HCT116 (cell line): ENCODE data around the gene BSPRY. TPM values are rescaled to one million over a fixed set of nuclear protein-coding genes. Genes with fewer than 3 reads are reported as not detected.

Experiments
- ATAC-seq: fragments of 200-7000 bp; cut with Tn5 transposase; 2 replicates; pipeline ENCODE4 v1.9.1; 2020; ENCODE audit warnings: mild to moderate bottlenecking, moderate library complexity
- BruUV-seq: library from RNA; stranded (reverse); fragments of 400-500 nt; replicated peaks from 2 replicates; lab custom pipeline; 2021; lab: Mats Ljungman, UMichigan
- CTCF ChIA-PET: fragments of 300-600 bp; sonication (Branson Sonifier 250); formaldehyde crosslinking; loops from one replicate; lab custom pipeline; 2021; ENCODE audit warnings: antibody characterized with exemption; lab: Charles Lee
- POLR2A ChIA-PET: fragments of 300-600, 350-600 bp; sonication (Branson Sonifier 250); formaldehyde crosslinking; loops from one replicate; lab custom pipeline; 2021; ENCODE audit warnings: antibody characterized with exemption; lab: Charles Lee
- RAD21 ChIA-PET, 2 experiments: fragments of 300-600 bp; sonication (Branson Sonifier 250); formaldehyde crosslinking; loops; one replicate each; lab custom pipeline; 2023; ENCODE audit warnings: low total read pairs in 2 of 2; ENCODE audit not compliant: uncharacterized antibody in 2 of 2, unreplicated experiment in 2 of 2, low non-redundant PET in 1 of 2; lab: Charles Lee
- DNase-seq: peaks from one replicate; pipeline ENCODE4 v3.0.0-alpha.2; 2010; ENCODE audit warnings: low read depth, low spot score
- H2AFZ ChIP-seq: fragments of 200-600 bp; shearing (Covaris generic), sonication (generic); 2 replicates; pipeline ENCODE4 v1.6.1; 2017; ENCODE audit warnings: low read depth, mixed run types, mixed read lengths, antibody characterized with exemption, low read length; ENCODE audit not compliant: poor library complexity, severe bottlenecking
- H3K27ac ChIP-seq: 2 replicates; pipeline ENCODE4 v1.5.1; 2012; ENCODE audit warnings: low read depth, low read length
- H3K27me3 ChIP-seq: fragments of 200-600 bp; sonication (generic); 2 replicates; pipeline ENCODE4 v1.6.1; 2016; ENCODE audit warnings: mixed run types, low read length, mixed read lengths; ENCODE audit not compliant: insufficient read depth
- H3K36me3 ChIP-seq, 2 experiments: fragments of 200-500 bp in 1 of 2; fragments of 200-600 bp in 1 of 2; sonication (Bioruptor generic) in 1 of 2; sonication (generic) in 1 of 2; 2 replicates each; pipeline versions ENCODE4 v1.5.1 to v1.6.1; 2014 to 2016; ENCODE audit warnings: low read length in 2 of 2, inconsistent platforms in 1 of 2, mixed read lengths in 1 of 2, mixed run types in 1 of 2; ENCODE audit not compliant: insufficient read depth in 2 of 2, control insufficient read depth in 1 of 2
- H3K4me1 ChIP-seq, 2 experiments: fragments of 200-600 bp in 1 of 2; sonication (generic) in 1 of 2; 2 replicates each; pipeline versions ENCODE4 v1.5.1 to v1.6.1; 2012 to 2017; ENCODE audit warnings: low read length in 2 of 2, inconsistent platforms in 1 of 2, mild to moderate bottlenecking in 1 of 2, mixed read lengths in 1 of 2, mixed run types in 1 of 2, moderate library complexity in 1 of 2; ENCODE audit not compliant: insufficient read depth in 2 of 2, control insufficient read depth in 1 of 2
- H3K4me2 ChIP-seq: fragments of 200-600 bp; sonication (generic); 2 replicates; pipeline ENCODE4 v1.6.1; 2017; ENCODE audit warnings: mixed run types, low read length, mixed read lengths
- H3K4me3 ChIP-seq, 2 experiments: fragments of 200-600 bp in 1 of 2; sonication (generic) in 1 of 2; replicated peaks in 1 of 2; 2 replicates each; pipeline ENCODE4 v1.5.1; 2011 to 2016; ENCODE audit warnings: low read length in 2 of 2, control low read depth in 1 of 2, low read depth in 1 of 2, mild to moderate bottlenecking in 1 of 2, mixed read lengths in 1 of 2, mixed run types in 1 of 2
- H3K79me2 ChIP-seq: fragments of 200-600 bp; sonication (generic); 2 replicates; pipeline ENCODE4 v1.6.1; 2017; ENCODE audit warnings: mild to moderate bottlenecking, mixed run types, low read length, moderate library complexity, mixed read lengths; ENCODE audit not compliant: insufficient read depth
- H3K9ac ChIP-seq: fragments of 200-600 bp; sonication (generic); 2 replicates; pipeline ENCODE4 v1.6.1; 2016; ENCODE audit warnings: low read length, mixed read lengths
- H3K9me2 ChIP-seq: fragments of 200-600 bp; sonication (generic), shearing (Covaris generic); 2 replicates; pipeline ENCODE4 v1.6.1; 2017; ENCODE audit warnings: mixed run types, mild to moderate bottlenecking, moderate library complexity; ENCODE audit not compliant: insufficient read depth
- H3K9me3 ChIP-seq, 2 experiments: fragments of 200-500 bp in 1 of 2; fragments of 200-600 bp in 1 of 2; sonication (Bioruptor generic) in 1 of 2; sonication (generic) in 1 of 2; 2 replicates each; pipeline ENCODE4 v1.6.1; 2014 to 2017; ENCODE audit warnings: low read length in 2 of 2, mixed read lengths in 2 of 2, inconsistent platforms in 1 of 2, low read depth in 1 of 2, mild to moderate bottlenecking in 1 of 2, mixed run types in 1 of 2, moderate library complexity in 1 of 2; ENCODE audit not compliant: control insufficient read depth in 1 of 2, insufficient read depth in 1 of 2
- H4K20me1 ChIP-seq: fragments of 200-600 bp; sonication (generic), shearing (Covaris generic); 2 replicates; pipeline ENCODE4 v1.6.1; 2017; ENCODE audit warnings: mixed run types, mild to moderate bottlenecking, moderate library complexity; ENCODE audit not compliant: insufficient read depth
- CTCF ChIP-seq, 3 experiments: fragments of 200-600 bp in 1 of 3; sonication (generic) in 1 of 3; IDR thresholded peaks in 2 of 3; conservative IDR thresholded peaks in 1 of 3; 2 replicates each; pipeline ENCODE4 v1.5.1; 2012 to 2017; ENCODE audit warnings: low read depth in 2 of 3, low read length in 2 of 3, antibody characterized with exemption in 1 of 3, borderline replicate concordance in 1 of 3, control low read depth in 1 of 3, mild to moderate bottlenecking in 1 of 3, mixed read lengths in 1 of 3, mixed run types in 1 of 3, moderate library complexity in 1 of 3; ENCODE audit not compliant: insufficient read depth in 1 of 3
- EGR1 ChIP-seq: IDR thresholded peaks from 2 replicates; pipeline ENCODE4 v1.6.1; 2012; ENCODE audit warnings: low read depth
- ELF1 ChIP-seq: IDR thresholded peaks from 2 replicates; pipeline ENCODE4 v1.6.1; 2012; ENCODE audit warnings: low read depth, borderline replicate concordance
- MAX ChIP-seq: IDR thresholded peaks from 2 replicates; pipeline ENCODE4 v1.6.1; 2012
- POLR2AphosphoS5 ChIP-seq: IDR thresholded peaks from 2 replicates; pipeline ENCODE4 v1.6.1; 2011; ENCODE audit warnings: mild to moderate bottlenecking, low read depth, low read length, moderate library complexity
- intact Hi-C: fragments of 100-400 bp; cut with micrococcal nuclease; formaldehyde crosslinking; loops from 2 replicates; pipeline ENCODE4 v1.10.0; 2022
- total RNA-seq: library from RNA; stranded (reverse); gene quantifications from one replicate; pipeline ENCODE4 v1.2.1, GENCODE V29; 2021; ENCODE audit not compliant: unreplicated experiment

BSPRY gene
- total RNA-seq, 1 experiment from 2014 or later: 22.7 TPM

DNA sequence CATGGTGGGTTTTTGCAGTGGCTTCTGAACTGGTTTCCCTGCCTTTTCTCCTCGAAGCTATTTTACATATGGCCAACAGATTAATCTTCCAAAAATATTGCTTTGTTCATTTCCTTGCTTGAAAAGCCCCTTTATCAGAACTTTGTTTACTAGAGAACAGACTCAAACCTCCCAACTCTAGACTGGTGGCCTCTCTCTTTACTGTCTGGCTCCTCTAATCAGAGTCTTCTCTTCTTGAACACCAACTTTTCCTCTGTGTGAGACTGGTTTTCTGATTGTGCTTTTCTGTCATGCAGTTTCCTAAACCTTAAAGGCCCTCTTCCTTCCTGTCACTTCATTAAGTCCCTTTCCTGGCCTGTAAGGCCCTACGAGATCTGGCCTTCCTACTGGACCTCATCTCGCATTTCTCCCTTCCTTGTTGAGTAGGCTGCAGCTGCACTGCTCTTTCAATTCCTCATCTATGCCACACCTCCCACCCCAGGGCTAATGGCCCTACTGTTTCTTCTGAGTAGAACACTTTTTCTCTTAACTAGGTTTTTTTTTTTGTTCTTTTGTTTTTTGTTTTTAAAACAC, 66.9 kb downstream of the BSPRY start:
- ATAC-seq (no peak), DNase-seq (no peak)
- BruUV-seq: no TSS peak
- H3K79me2 ChIP-seq: no peaks in the 10 kb centered on the region
- TF ChIP-seq EGR1: no peak
- no peak for TF ChIP-seq MAX
- TF ChIP-seq POLR2AphosphoS5: no peak
- H3K36me3 ChIP-seq: no peaks in the 10 kb centered on the region
- ChIA-PET RAD21 (no interaction called here), CTCF (no interaction called here), POLR2A (no interaction called here)
- H3K9me3 ChIP-seq: no peaks in the 10 kb centered on the region
- intact Hi-C loops: no loop called here
- H3K27me3 ChIP-seq: no peaks in the 10 kb centered on the region
- no peaks in the 10 kb centered on the region for H3K9me2 ChIP-seq
- no peak overlapping the region for H3K9ac ChIP-seq
- H3K4me3 ChIP-seq: no peak overlapping the region
- H3K27ac ChIP-seq: no peak overlapping the region
- no peaks in the 10 kb centered on the region for H4K20me1 ChIP-seq
- no peak overlapping the region for H2AFZ ChIP-seq
- H3K4me1 ChIP-seq: peaks cover 6 to 7% of the 10 kb centered on the region in 2 experiments
- H3K4me2 ChIP-seq: no peak overlapping the region

- no peaks in the 10 kb centered on the region for H3K27me3 ChIP-seq
- H3K4me3 ChIP-seq: no peak overlapping the region
- no peaks in the 10 kb centered on the region for H3K9me2 ChIP-seq
- H3K4me1 ChIP-seq: no peaks in the 10 kb centered on the region
- DNase-seq: no peak
- H3K79me2 ChIP-seq: no peaks in the 10 kb centered on the region
- no TSS peak for BruUV-seq
- POLR2A ChIA-PET: no interaction called here
- H3K9ac ChIP-seq: no peak overlapping the region
- no peaks in the 10 kb centered on the region for H3K9me3 ChIP-seq
- no peak for ATAC-seq
- no peak for TF ChIP-seq ELF1
- TF ChIP-seq CTCF (IDR thresholded peaks at IDR 0.05 in 2 of 3, conservative IDR thresholded peaks at IDR 0.05 in 1 of 3; ENCODE audit: borderline replicate concordance in 1 of 3, insufficient read depth in 1 of 3, low read depth in 2 of 3, low read length in 2 of 3): 0 out of 6 replicates have a peak, but pooled peaks of 2 of the 3 experiments have one; percentile 4 to 13
- TF ChIP-seq, all 23 proteins: peak for 1
- H3K36me3 ChIP-seq: no peaks in the 10 kb centered on the region
- no peak overlapping the region for H3K4me2 ChIP-seq
- no peak overlapping the region for H2AFZ ChIP-seq
- no peak overlapping the region for H3K27ac ChIP-seq
- RAD21 ChIA-PET: no interaction called here
- CTCF ChIA-PET: no interaction called here
- intact Hi-C loops: no loop called here
- H4K20me1 ChIP-seq: no peaks in the 10 kb centered on the region
Observed at GRCh38 chr9:113417370-113417769, 68.0 kb downstream of the BSPRY start.

Other genes with a start within 250 kb of the BSPRY start
- gene SLC31A2, start 198.5 kb upstream of the BSPRY start, total RNA-seq: 4.7 TPM
- 13.8 TPM for gene FKBP15, start 128.3 kb upstream of the BSPRY start, total RNA-seq
- gene SLC31A1, start 128.0 kb upstream of the BSPRY start, total RNA-seq: 24.4 TPM
- 22.0 TPM for gene CDC26, start 74.0 kb upstream of the BSPRY start, total RNA-seq
- 53.9 TPM for gene PRPF4, start 73.9 kb upstream of the BSPRY start, total RNA-seq
- gene RNF183, start 46.2 kb upstream of the BSPRY start, total RNA-seq: 0.12 TPM
- gene WDR31, start 9.3 kb upstream of the BSPRY start, total RNA-seq: 5.9 TPM
- 21.8 TPM for gene HDHD3, start 27.4 kb downstream of the BSPRY start, total RNA-seq
- gene ALAD, start 51.7 kb downstream of the BSPRY start, total RNA-seq: 14.0 TPM
- gene POLE3, start 61.1 kb downstream of the BSPRY start, total RNA-seq: 65.1 TPM
- 0.71 TPM for gene C9orf43, start 61.2 kb downstream of the BSPRY start, total RNA-seq
- gene RGS3, start 114.2 kb downstream of the BSPRY start, total RNA-seq: 39.4 TPM